Glutamatergic neuron (in vitro differentiated cells): ENCODE measurements around the gene MYOG. TPM values are rescaled to one million over a fixed set of nuclear protein-coding genes. Genes with fewer than 3 reads are reported as not detected.
A peak's percentile ranks its signal among the peaks of the same experiment; 100 is the strongest.

Experiments used
- DNase-seq: peaks from one replicate; pipeline ENCODE4 v3.0.0; 2022
- H3K27ac Mint-ChIP-seq: one replicate; pipeline ENCODE4 v1.8.0; 2020; ENCODE audit warnings: mild to moderate bottlenecking, mixed read lengths, inconsistent platforms; ENCODE audit not compliant: unreplicated experiment
- H3K27me3 Mint-ChIP-seq: one replicate; pipeline ENCODE4 v1.8.0; 2020; ENCODE audit warnings: mild to moderate bottlenecking, moderate library complexity, mixed read lengths, inconsistent platforms; ENCODE audit not compliant: unreplicated experiment
- H3K36me3 Mint-ChIP-seq: one replicate; pipeline ENCODE4 v1.8.0; 2020; ENCODE audit warnings: mild to moderate bottlenecking, mixed read lengths, inconsistent platforms; ENCODE audit not compliant: unreplicated experiment
- H3K4me1 Mint-ChIP-seq: one replicate; pipeline ENCODE4 v1.8.0; 2020; ENCODE audit warnings: mild to moderate bottlenecking, low read depth, mixed read lengths, inconsistent platforms; ENCODE audit not compliant: unreplicated experiment
- H3K4me3 Mint-ChIP-seq: one replicate; pipeline ENCODE4 v1.8.0; 2020; ENCODE audit warnings: mild to moderate bottlenecking, mixed read lengths, inconsistent platforms; ENCODE audit not compliant: unreplicated experiment
- H3K9me3 Mint-ChIP-seq: one replicate; pipeline ENCODE4 v1.8.0; 2020; ENCODE audit warnings: mild to moderate bottlenecking, moderate library complexity, mixed read lengths, inconsistent platforms; ENCODE audit not compliant: unreplicated experiment
- CTCF ChIP-seq: fragments of 200-600 bp; sonication (generic); IDR thresholded peaks from one replicate; pipeline ENCODE4 v1.5.0; 2021; ENCODE audit not compliant: partially characterized antibody, unreplicated experiment
- total RNA-seq: library from RNA; stranded (reverse); fragmentation: NEBNext Ultra II Directional; extraction: Animal tissue kit (Norgen Biotek cat#: 25700); gene quantifications from one replicate; pipeline ENCODE4 v1.2.1, GENCODE V29; 2021; ENCODE audit not compliant: unreplicated experiment

Gene MYOG
- total RNA-seq, 1 donor from 2014 or later = not detected

DNA sequence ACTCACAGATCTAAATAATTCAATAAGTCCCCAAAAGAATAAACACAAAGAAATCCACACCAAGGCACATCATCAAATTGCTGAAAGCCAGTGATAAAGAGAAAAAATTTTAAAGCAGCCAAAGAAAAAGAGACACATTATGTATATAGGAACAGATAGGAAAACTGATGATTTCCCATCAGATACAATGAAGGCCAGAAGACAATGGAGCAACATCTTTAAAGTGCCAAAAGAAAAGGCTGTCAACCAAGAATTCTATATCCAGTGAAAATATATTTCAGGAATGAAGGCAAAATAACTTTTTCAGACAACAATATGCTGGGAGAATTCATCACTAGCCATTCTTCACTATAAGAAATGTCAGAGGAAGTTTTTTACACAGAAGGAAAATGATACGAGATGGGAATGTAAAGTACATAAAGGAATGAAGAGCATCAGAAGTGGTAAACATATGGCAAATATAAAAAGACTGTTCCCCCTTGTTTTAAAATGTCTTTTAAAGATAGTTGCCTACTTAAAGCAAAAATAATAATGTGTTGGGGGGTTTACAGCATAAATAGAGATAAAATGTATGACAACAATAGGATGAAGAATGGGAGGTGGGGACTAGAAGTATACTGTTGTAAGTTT lies 9.4 kb upstream of the MYOG start:
- peaks cover 30% of the 10 kb centered on the region for H3K36me3 Mint-ChIP-seq
- no peak overlapping the region for H3K4me3 Mint-ChIP-seq
- peaks cover 13% of the 10 kb centered on the region for H3K9me3 Mint-ChIP-seq
- no peak overlapping the region for H3K27ac Mint-ChIP-seq
- H3K27me3 Mint-ChIP-seq = peaks cover 5% of the 10 kb centered on the region
- DNase-seq = no peak
- no peak for TF ChIP-seq CTCF
- H3K4me1 Mint-ChIP-seq = peaks cover 8% of the 10 kb centered on the region

GRCh38 chr1:203093754-203094410 lies 8.1 kb upstream of the MYOG start:
- DNase-seq = no peak
- Mint-ChIP-seq H3K4me3 (no peak overlapping the region), H3K4me1 (peaks cover 3% of the 10 kb centered on the region), H3K27ac (no peak overlapping the region), H3K9me3 (peaks cover 13% of the 10 kb centered on the region), H3K27me3 (peaks cover 5% of the 10 kb centered on the region), H3K36me3 (peaks cover 30% of the 10 kb centered on the region)
- TF ChIP-seq CTCF = no peak

DNA sequence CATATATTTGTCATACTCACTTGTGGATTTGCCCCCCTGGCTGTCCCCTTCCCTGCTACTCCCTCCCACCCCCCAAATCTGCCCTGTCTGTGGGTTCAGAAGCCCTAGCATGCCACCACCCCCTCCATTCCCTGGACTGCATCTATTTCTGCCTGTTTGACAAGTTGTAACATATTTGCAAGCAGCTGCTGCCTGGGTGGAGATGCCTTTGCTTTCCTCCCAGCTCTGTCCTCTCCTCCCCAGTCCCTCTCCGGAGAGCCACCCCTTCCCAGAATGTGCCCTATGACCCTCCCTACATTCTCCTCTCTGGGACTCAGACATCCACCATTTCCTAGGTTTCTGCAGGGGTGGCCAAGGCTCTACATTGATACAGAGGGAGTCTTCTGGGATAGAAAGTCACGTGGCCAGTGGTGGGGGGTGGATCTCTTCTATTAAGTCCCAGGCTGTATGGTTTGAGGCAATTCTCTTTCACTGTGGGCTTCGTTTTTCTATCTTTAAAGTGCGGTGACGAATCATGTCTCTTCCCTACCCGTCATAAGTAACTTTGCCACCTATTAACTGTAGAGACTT lies 6.0 kb upstream of the MYOG start:
- Mint-ChIP-seq H3K9me3 (peaks cover 21% of the 10 kb centered on the region), H3K36me3 (peaks cover 30% of the 10 kb centered on the region)
- TF ChIP-seq CTCF = no peak

DNA sequence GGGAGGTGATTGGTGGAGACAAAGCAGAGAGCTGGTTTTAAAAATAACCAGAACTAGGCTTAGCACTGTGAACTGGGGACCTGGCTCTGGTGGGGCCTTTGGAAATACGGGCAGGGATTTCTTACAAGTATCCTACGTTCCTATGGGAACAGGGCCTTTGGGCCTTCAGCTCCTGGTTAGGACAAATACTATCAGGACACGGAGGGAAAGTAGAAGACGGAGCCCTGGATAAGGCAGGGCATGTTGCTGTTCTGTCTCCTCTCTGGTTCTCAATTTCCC lies 5.3 kb upstream of the MYOG start:
- Mint-ChIP-seq H3K4me1 (peaks cover 7% of the 10 kb centered on the region), H3K9me3 (peaks cover 21% of the 10 kb centered on the region), H3K27me3 (peaks cover 11% of the 10 kb centered on the region), H3K4me3 (no peak overlapping the region), H3K27ac (no peak overlapping the region), H3K36me3 (peaks cover 29% of the 10 kb centered on the region)
- DNase-seq = no peak
- no peak for TF ChIP-seq CTCF

More for the DNA sequence above, 6.0 kb upstream of the MYOG start:
- DNase-seq = no peak
- Mint-ChIP-seq H3K27ac (no peak overlapping the region), H3K27me3 (peaks cover 11% of the 10 kb centered on the region), H3K4me1 (peaks cover 3% of the 10 kb centered on the region), H3K4me3 (no peak overlapping the region)

DNA sequence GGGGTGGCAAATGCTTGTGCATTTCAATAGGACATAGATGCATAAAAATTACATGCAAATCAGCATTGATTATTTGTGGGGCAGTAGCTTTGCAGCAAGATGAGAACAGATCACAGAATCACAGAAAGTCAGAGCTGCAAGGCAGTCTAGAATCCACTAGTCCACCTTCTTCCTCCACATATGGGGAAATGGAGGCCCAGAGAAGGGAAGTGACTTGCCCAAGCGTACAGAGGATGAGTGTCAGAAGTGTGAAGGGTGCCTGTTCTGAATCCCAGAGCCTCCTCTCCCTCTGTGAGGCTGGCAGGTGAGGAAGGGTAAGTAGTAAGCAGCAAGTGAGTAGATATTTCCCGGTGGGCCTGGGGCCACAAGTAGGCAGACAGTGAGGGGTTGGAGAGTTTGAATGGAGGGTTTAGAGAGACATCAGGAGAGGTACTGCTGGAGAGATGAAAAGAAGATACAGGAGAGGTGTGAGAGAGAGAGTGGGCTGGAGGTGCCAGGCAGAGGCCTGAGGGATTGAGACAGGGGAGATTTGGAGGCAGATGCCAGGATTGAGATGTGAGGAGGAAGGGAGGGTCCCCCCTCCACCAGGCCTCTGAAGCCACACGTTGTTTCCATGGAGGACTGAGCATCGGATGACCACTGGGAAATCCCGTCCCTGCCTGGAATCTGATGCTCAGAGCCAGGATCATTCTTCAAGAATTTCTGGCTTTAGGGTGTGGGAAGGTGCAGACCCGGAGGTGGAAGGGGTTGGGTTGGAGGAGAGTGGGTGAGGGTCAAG lies 4.8 kb upstream of the MYOG start:
- H3K9me3 Mint-ChIP-seq = peaks cover 21% of the 10 kb centered on the region
- peaks cover 7% of the 10 kb centered on the region for H3K4me1 Mint-ChIP-seq
- H3K36me3 Mint-ChIP-seq = peaks cover 24% of the 10 kb centered on the region
- peak overlapping the region; percentile 13 for H3K4me3 Mint-ChIP-seq
- H3K27me3 Mint-ChIP-seq = peaks cover 12% of the 10 kb centered on the region
- no peak overlapping the region for H3K27ac Mint-ChIP-seq
- DNase-seq = no peak
- TF ChIP-seq CTCF = no peak
